Measurements from ENCODE around the gene SYNJ2. TPM values are rescaled to one million over a fixed set of nuclear protein-coding genes. Genes with fewer than 3 reads are reported as not detected.

The SYNJ2 gene
- total RNA-seq, 2 experiments from 2014 or later, result 32.2 to 32.3 TPM

GRCh38 chr6:158067436-158068015, 85.9 kb downstream of the SYNJ2 start:
- Mint-ChIP-seq H3K27ac (no peak overlapping the region), H3K4me3 (no peak overlapping the region), H3K9me3 (no peaks in the 10 kb centered on the region), H3K4me1 (ENCODE audit: low read depth) (peaks cover 23% of the 10 kb centered on the region), H3K27me3 (no peaks in the 10 kb centered on the region), H3K36me3 (peaks cover 23% of the 10 kb centered on the region)
- intact Hi-C loops (cut with micrococcal nuclease), result no loop called here
- ChIA-PET POLR2A (no interaction called here), CTCF (no interaction called here)
- no peak for DNase-seq

DNA sequence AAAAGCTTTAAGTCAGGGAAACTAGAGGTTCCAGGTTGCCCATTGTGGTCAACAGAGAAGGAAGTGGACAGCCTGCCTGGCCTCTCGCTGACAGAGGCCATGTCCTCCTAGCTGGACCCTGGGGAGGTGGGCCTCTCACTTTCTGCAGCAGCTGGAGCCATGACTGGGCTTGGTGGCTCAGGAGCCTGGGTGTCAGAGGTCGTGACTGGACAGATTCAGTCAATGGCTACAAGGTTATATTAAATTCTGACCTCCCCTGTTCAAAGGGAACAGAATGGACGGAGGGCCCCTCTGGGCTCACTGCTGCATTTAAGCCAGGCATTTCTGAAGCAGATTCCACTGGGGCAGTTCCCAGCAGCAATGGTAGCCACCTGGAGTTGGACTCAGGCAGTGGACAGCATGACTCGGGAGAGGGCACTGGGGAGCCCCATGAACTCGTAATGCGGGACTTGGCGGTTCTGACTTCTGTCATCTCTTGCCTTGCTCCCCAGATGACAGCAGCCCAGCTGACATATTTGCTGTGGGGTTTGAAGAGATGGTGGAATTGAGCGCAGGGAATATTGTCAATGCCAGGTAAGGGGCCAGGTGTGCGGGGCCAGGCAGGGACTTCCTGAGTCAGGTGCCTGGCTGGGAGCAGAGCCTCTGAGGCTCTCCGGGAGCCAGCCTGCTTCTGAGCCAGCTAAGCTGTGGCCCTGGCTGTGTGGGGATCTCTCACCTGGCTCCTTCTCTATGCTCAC, 86.7 kb downstream of the SYNJ2 start:
- Mint-ChIP-seq H3K4me3 (no peak overlapping the region), H3K27ac (peak overlapping the region; percentile 38), H3K9me3 (no peaks in the 10 kb centered on the region), H3K27me3 (no peaks in the 10 kb centered on the region), H3K36me3 (peaks cover 23% of the 10 kb centered on the region), H3K4me1 (ENCODE audit: low read depth) (peaks cover 23% of the 10 kb centered on the region)
- POLR2A ChIA-PET, result no interaction called here
- CTCF ChIA-PET, result no interaction called here
- intact Hi-C loops (cut with micrococcal nuclease), result no loop called here
- no peak for DNase-seq

GRCh38 chr6:158068893-158069799, 87.5 kb downstream of the SYNJ2 start:
- intact Hi-C loops (cut with micrococcal nuclease), result no loop called here

DNA sequence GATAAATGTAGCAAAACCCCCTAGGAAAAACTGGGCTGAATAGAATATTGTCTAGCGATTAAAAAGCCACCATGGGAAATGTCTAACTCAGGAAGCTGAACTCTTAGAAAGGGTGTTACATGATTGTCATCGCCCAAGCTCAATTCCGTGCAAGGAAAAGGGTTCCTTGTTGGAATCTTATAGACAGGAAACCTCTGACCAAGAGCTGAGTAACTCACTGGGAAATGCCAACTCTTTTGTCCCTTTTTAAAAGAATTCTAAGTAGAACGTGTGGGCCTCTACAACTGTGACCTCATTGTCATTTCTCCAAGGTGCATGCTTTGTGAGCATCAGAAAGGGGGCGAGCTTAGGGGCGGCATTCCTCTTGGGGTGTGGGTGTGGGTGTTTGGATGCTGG, 88.1 kb downstream of the SYNJ2 start:
- H3K27me3 Mint-ChIP-seq, result no peaks in the 10 kb centered on the region
- H3K27ac Mint-ChIP-seq, result no peak overlapping the region
- no peak for DNase-seq
- ChIA-PET CTCF (interaction anchor here (1.1 to 6.0 kb wide), 5 partner anchors 44 to 747 kb away, joined by 3 to 27 read pairs (median 10); partner anchors contain the start of gene SYNJ2), POLR2A (no interaction called here)
- H3K4me1 Mint-ChIP-seq (ENCODE audit: low read depth), result peaks cover 23% of the 10 kb centered on the region
- no peaks in the 10 kb centered on the region for H3K9me3 Mint-ChIP-seq
- H3K4me3 Mint-ChIP-seq, result no peak overlapping the region
- H3K36me3 Mint-ChIP-seq, result peaks cover 35% of the 10 kb centered on the region
- intact Hi-C loops (cut with micrococcal nuclease), result loop anchor here (5.0 kb wide), 1 partner anchor 757 kb away; no protein-coding TSS in a partner anchor

More at GRCh38 chr6:158068893-158069799, 87.5 kb downstream of the SYNJ2 start:
- Mint-ChIP-seq H3K4me3 (no peak overlapping the region), H3K4me1 (ENCODE audit: low read depth) (peaks cover 23% of the 10 kb centered on the region), H3K27ac (peak overlapping the region; percentile 38), H3K36me3 (peaks cover 30% of the 10 kb centered on the region), H3K9me3 (no peaks in the 10 kb centered on the region), H3K27me3 (no peaks in the 10 kb centered on the region)
- ChIA-PET CTCF (interaction anchor here (1.1 to 6.0 kb wide), 5 partner anchors 43 to 746 kb away, joined by 3 to 27 read pairs (median 10); partner anchors contain the start of gene SYNJ2), POLR2A (no interaction called here)
- peak; percentile 48 for DNase-seq

DNA sequence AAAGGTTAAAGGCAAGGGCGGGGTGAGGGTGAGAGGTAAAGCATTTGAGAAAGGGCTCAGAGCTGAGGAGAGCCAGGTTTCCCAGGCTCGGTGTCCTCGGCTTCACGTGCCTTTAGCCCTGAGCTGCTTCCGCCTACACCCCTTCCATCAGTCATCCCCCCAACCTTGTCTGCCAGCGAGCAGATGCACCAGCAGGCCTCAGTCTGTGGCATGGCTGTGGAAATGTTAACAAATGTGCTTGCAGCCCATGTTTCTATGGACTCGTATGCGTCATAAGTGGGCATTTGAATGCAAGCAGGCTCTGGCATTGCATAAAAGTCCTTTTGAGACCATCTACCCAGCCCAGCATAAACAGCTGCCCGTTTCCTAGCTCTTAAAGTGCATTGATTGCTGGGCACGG, 88.8 kb downstream of the SYNJ2 start:
- H3K27ac Mint-ChIP-seq, result no peak overlapping the region

DNA sequence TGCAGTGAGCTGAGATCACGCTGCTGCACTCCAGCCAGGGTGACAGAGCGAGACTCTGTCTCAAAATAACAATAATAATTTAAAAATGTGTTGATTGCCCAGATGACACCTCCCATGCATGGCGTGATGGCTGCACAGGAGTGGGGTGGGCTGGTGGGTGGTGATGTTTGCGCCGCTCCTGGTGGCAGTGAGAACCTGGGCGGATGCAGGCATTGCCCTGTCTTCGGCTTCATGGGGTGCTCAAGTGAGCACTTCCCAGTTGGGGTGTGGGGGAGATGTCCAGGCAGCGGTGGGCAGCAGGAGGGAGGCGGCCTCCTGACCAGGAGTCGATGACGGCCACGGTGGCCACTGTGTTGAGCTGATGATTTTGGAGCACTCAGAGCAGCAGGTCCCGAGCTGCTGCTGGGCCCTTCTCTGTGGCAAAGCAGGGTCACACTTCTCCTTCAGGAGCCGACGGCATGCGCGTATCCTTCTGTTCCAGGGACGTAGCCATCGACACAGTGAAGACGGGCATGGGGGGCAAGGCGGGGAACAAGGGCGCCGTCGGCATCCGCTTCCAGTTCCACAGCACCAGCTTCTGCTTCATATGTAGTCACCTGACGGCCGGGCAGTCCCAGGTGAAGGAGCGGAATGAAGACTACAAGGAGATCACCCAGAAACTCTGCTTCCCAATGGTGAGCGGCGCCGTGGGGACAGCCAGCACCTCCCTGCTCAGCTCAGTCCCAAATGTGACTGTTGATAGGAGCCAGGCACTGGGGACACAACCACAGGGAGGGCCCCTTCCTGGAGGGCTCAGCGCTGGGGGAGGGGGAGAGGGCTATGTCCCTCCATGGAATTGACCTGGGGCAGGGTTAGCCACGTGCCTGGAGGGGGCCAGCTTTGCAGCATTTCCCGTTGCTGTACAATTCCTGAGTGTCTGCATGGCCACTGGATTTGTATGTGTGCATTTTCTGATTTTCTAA, 89.7 kb downstream of the SYNJ2 start:
- ChIA-PET CTCF (interaction anchor here (0.6 to 6.0 kb wide), 33 partner anchors 10 to 757 kb away, joined by 3 to 27 read pairs (median 4); partner anchors contain the start of gene SYNJ2), POLR2A (interaction anchor here (1.2 kb wide), 1 partner anchor 45 kb away, joined by 3 read pairs; no protein-coding TSS in a partner anchor)
- Mint-ChIP-seq H3K36me3 (peaks cover 37% of the 10 kb centered on the region), H3K4me1 (ENCODE audit: low read depth) (peaks cover 23% of the 10 kb centered on the region), H3K9me3 (no peaks in the 10 kb centered on the region), H3K27ac (no peak overlapping the region), H3K4me3 (no peak overlapping the region), H3K27me3 (no peaks in the 10 kb centered on the region)
- intact Hi-C loops (cut with micrococcal nuclease), result loop anchor here (1.0 to 5.0 kb wide), 5 partner anchors 45 to 759 kb away; no protein-coding TSS in a partner anchor
- DNase-seq, result no peak

More for the DNA sequence above, 88.8 kb downstream of the SYNJ2 start:
- ChIA-PET POLR2A (interaction anchor here (1.2 kb wide), 1 partner anchor 44 kb away, joined by 3 read pairs; no protein-coding TSS in a partner anchor), CTCF (interaction anchor here (1.1 to 6.0 kb wide), 6 partner anchors 9 to 748 kb away, joined by 3 to 27 read pairs (median 14); partner anchors contain the start of gene SYNJ2)
- Mint-ChIP-seq H3K36me3 (peaks cover 34% of the 10 kb centered on the region), H3K27me3 (no peaks in the 10 kb centered on the region), H3K9me3 (no peaks in the 10 kb centered on the region), H3K4me1 (ENCODE audit: low read depth) (peaks cover 23% of the 10 kb centered on the region), H3K4me3 (no peak overlapping the region)
- no peak for DNase-seq
- intact Hi-C loops (cut with micrococcal nuclease), result loop anchor here (5.0 kb wide), 1 partner anchor 758 kb away; no protein-coding TSS in a partner anchor

- peak; percentile 80 for DNase-seq
- Mint-ChIP-seq H3K36me3 (peaks cover 40% of the 10 kb centered on the region), H3K4me3 (no peak overlapping the region), H3K4me1 (ENCODE audit: low read depth) (peaks cover 23% of the 10 kb centered on the region), H3K9me3 (no peaks in the 10 kb centered on the region), H3K27ac (peak overlapping the region; percentile 64), H3K27me3 (no peaks in the 10 kb centered on the region)
- intact Hi-C loops (cut with micrococcal nuclease), result loop anchor here (1.0 to 5.0 kb wide), 5 partner anchors 46 to 760 kb away; no protein-coding TSS in a partner anchor
- ChIA-PET POLR2A (interaction anchor here (0.6 kb wide), 1 partner anchor 347 kb away, joined by 3 read pairs; no protein-coding TSS in a partner anchor), CTCF (interaction anchor here (0.5 to 6.0 kb wide), 47 partner anchors 9 to 757 kb away, joined by 3 to 27 read pairs (median 4); partner anchors contain the start of gene SYNJ2)
Observed at GRCh38 chr6:158072083-158072721, 90.5 kb downstream of the SYNJ2 start.

- no peaks in the 10 kb centered on the region for H3K9me3 Mint-ChIP-seq
- H3K4me1 Mint-ChIP-seq (ENCODE audit: low read depth), result peaks cover 16% of the 10 kb centered on the region
- DNase-seq, result no peak
- intact Hi-C loops (cut with micrococcal nuclease), result loop anchor here (2.0 to 5.0 kb wide), 2 partner anchors 317 to 761 kb away; no protein-coding TSS in a partner anchor
- no peaks in the 10 kb centered on the region for H3K27me3 Mint-ChIP-seq
- no peak overlapping the region for H3K4me3 Mint-ChIP-seq
- ChIA-PET POLR2A (no interaction called here), CTCF (interaction anchor here (0.6 to 6.0 kb wide), 5 partner anchors 25 to 407 kb away, joined by 3 to 23 read pairs (median 4); partner anchors contain the start of gene SYNJ2)
- H3K27ac Mint-ChIP-seq, result no peak overlapping the region
- peaks cover 44% of the 10 kb centered on the region for H3K36me3 Mint-ChIP-seq
Observed at GRCh38 chr6:158073776-158074175, 92.1 kb downstream of the SYNJ2 start.

DNA sequence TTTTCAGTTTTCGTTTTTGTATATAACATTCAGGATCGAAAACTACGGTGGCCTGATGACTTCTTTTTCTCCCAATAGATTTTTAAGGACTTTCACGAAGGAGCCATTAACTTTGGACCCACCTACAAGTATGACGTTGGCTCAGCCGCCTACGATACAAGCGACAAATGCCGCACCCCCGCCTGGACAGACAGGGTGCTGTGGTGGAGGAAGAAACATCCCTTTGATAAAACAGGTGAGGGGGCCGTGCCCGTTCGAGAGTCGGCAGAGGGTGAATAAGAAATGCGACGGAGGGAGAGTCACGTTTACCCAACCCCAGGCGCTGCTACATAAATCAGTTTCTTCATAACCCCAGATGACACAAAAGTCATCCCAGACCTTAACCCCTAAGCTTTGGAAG, 94.9 kb downstream of the SYNJ2 start:
- ChIA-PET CTCF (no interaction called here), POLR2A (no interaction called here)
- Mint-ChIP-seq H3K27me3 (no peaks in the 10 kb centered on the region), H3K4me3 (no peak overlapping the region), H3K4me1 (ENCODE audit: low read depth) (peaks cover 6% of the 10 kb centered on the region), H3K9me3 (no peaks in the 10 kb centered on the region), H3K27ac (no peak overlapping the region), H3K36me3 (peaks cover 44% of the 10 kb centered on the region)
- intact Hi-C loops (cut with micrococcal nuclease), result no loop called here
- DNase-seq, result no peak

DNA sequence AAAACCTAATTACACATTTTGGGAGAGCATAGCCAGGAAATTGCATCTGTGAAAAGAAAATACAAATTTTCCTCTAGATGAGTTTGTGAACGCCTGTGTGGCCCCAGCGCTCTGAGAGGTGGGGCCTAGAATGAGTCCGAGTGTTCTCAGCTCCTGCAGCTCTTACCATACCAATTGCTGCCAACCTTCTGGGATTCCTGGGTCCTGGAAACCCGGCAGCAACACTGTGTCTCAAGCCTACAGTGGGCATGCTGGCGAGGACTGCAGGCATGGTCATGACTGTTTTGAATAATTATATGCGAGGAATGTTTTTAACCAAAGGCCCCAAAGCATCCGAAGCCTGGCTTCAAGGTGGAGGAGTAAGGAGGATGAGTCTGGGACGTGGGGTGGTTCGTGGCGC, 96.0 kb downstream of the SYNJ2 start:
- Mint-ChIP-seq H3K27ac (no peak overlapping the region), H3K9me3 (no peaks in the 10 kb centered on the region), H3K4me1 (ENCODE audit: low read depth) (no peaks in the 10 kb centered on the region), H3K27me3 (no peaks in the 10 kb centered on the region), H3K36me3 (peaks cover 38% of the 10 kb centered on the region), H3K4me3 (no peak overlapping the region)
- intact Hi-C loops (cut with micrococcal nuclease), result no loop called here
- POLR2A ChIA-PET, result no interaction called here
- CTCF ChIA-PET, result no interaction called here
- no peak for DNase-seq
